ENCODE results near the gene CDCA3.

The CDCA3 gene

GRCh38 chr12:6849976-6850560 is 1.0 kb downstream of the CDCA3 start:
- DNase-seq (ENCODE audit: low spot score) = no peak
- in situ Hi-C loops (cut with MboI; ENCODE audit: low sequenced_read_pairs, unreplicated experiment) = no loop called here
- no peak for TF ChIP-seq CTCF (IDR thresholded peaks at IDR 0.05; ENCODE audit: borderline replicate concordance, control extremely low read depth, extremely low read depth, insufficient read depth, missing control alignments)

DNA sequence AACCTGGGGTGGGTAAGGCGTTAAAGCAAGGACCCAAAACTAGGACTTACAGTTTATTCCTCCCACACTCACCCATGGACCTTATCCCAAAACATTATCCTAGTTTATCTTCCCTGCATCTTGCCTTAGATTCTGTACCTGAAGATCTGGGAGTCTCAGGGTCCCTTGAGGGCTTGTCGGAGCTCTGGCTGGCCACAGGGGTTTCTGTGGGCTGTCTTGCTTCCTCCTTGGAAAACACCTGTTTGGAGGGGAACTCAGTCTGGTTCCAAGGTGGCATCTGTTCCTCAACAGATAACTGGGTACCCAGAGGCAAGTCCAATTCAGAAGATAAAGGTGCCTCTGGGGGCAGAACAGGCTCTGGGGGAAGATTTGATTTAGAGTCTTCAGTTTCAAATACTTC is 1.7 kb downstream of the CDCA3 start:
- DNase-seq (ENCODE audit: low spot score) = no peak
- in situ Hi-C loops (cut with MboI; ENCODE audit: low sequenced_read_pairs, unreplicated experiment) = no loop called here
- TF ChIP-seq CTCF (IDR thresholded peaks at IDR 0.05; ENCODE audit: borderline replicate concordance, control extremely low read depth, extremely low read depth, insufficient read depth, missing control alignments) = no peak

DNA sequence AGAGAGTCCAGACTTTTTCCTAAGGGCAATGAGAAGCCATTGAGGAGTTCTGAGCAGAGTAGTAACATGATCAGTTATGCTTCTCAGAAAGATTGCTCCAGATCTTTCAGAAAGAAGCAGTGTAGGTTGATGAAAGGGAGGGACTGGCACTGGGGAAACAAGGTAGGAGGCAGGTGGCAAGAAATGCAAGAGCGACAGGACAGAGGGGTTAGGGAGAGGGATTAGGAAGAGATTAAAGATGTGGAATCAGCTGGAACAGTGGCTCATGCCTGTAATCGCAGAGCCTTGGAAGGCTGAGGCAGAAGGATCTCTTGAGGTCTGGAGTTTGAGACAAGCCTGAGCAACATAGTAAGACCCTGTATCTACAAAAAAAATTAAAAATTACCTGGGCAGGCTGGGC is 3.4 kb downstream of the CDCA3 start:
- in situ Hi-C loops (cut with MboI; ENCODE audit: low sequenced_read_pairs, unreplicated experiment) = no loop called here
- TF ChIP-seq CTCF (IDR thresholded peaks at IDR 0.05; ENCODE audit: borderline replicate concordance, control extremely low read depth, extremely low read depth, insufficient read depth, missing control alignments) = no peak
- no peak for DNase-seq (ENCODE audit: low spot score)

GRCh38 chr12:6846316-6846869 is 4.7 kb downstream of the CDCA3 start:
- DNase-seq (ENCODE audit: low spot score) = no peak
- TF ChIP-seq CTCF (IDR thresholded peaks at IDR 0.05; ENCODE audit: borderline replicate concordance, control extremely low read depth, extremely low read depth, insufficient read depth, missing control alignments) = no peak
- in situ Hi-C loops (cut with MboI; ENCODE audit: low sequenced_read_pairs, unreplicated experiment) = no loop called here

DNA sequence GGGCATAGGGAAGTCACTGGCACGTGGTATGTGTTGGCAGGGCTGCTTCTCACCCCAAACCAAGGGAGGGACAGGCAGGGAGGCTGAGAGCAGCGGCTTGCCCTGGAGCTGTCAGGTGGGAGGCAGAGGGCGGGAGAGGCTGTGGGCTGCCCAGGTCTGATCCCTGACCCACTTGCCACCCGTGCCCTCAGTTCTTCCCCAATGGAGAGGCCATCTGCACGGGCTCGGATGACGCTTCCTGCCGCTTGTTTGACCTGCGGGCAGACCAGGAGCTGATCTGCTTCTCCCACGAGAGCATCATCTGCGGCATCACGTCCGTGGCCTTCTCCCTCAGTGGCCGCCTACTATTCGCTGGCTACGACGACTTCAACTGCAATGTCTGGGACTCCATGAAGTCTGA is 5.7 kb downstream of the CDCA3 start:
- no peak for TF ChIP-seq CTCF (IDR thresholded peaks at IDR 0.05; ENCODE audit: borderline replicate concordance, control extremely low read depth, extremely low read depth, insufficient read depth, missing control alignments)
- in situ Hi-C loops (cut with MboI; ENCODE audit: low sequenced_read_pairs, unreplicated experiment) = no loop called here
- DNase-seq (ENCODE audit: low spot score) = no peak

- no peak for DNase-seq (ENCODE audit: low spot score)
- TF ChIP-seq CTCF (IDR thresholded peaks at IDR 0.05; ENCODE audit: borderline replicate concordance, control extremely low read depth, extremely low read depth, insufficient read depth, missing control alignments) = no peak
- in situ Hi-C loops (cut with MboI; ENCODE audit: low sequenced_read_pairs, unreplicated experiment) = no loop called here
These were observed 7.8 kb downstream of the CDCA3 start for GRCh38 chr12:6843118-6843902.

All from GM13976 (cell line).